Measurements from ENCODE around the gene SCAANT1.

The SCAANT1 gene

DNA sequence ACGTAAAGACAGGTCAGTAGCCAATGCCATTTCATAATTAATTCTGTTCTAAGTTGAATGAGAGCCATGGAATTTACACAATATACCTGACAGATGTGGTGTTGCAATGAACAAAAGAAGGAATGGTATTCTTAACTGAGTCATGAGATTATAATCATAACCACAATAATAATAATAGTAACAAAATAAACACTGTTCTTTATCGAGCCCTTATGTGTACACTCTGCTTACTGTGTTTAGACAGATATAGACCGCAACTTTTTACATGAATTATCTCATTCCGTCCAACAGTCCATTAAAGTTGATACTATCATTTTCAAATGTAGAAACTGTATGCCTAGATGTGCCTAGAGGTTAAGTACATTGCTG is 28.2 kb upstream of the SCAANT1 start:
- Histone ChIP-seq H3K27ac (ENCODE audit: low read length, poor library complexity, severe bottlenecking) (no peak overlapping the region), H3K4me2 (ENCODE audit: low read length, poor library complexity, severe bottlenecking) (no peak overlapping the region), H3K36me3 (ENCODE audit: control insufficient read depth in 1 of 2, insufficient read depth in 2 of 2, low read depth in 1 of 2, low read length in 2 of 2) (peaks cover 3 to 51% of the 10 kb centered on the region in 2 experiments), H2AFZ (ENCODE audit: low read depth, low read length) (no peak overlapping the region), H3K4ac (ENCODE audit: low read depth in 1 of 2, low read length in 2 of 2) (no peak overlapping the region), H3K4me1 (ENCODE audit: control insufficient read depth, insufficient read depth, low read depth, low read length) (no peaks in the 10 kb centered on the region), H3K14ac (ENCODE audit: low read length in 2 of 2) (no peak overlapping the region), H3K79me1 (replicated peaks; ENCODE audit: low read length, poor library complexity, severe bottlenecking) (peaks cover 31% of the 10 kb centered on the region), H3K9ac (ENCODE audit: low read length) (no peak overlapping the region), H2AK5ac (ENCODE audit: low read length, severe bottlenecking) (no peak overlapping the region), H3K27me3 (ENCODE audit: control insufficient read depth in 1 of 2, insufficient read depth in 1 of 2, low read length in 2 of 2) (no peaks in the 10 kb centered on the region), H3K4me3 (ENCODE audit: insufficient read depth in 1 of 2, low read depth in 1 of 2, low read length in 2 of 2) (no peak overlapping the region), H2BK15ac (ENCODE audit: low read depth, poor library complexity, severe bottlenecking) (no peak overlapping the region), H3K9me3 (ENCODE audit: control insufficient read depth, low read length) (no peaks in the 10 kb centered on the region), H4K91ac (ENCODE audit: low read length) (no peak overlapping the region), H4K8ac (ENCODE audit: low read length) (no peak overlapping the region), H2BK12ac (ENCODE audit: low read length in 2 of 2) (no peak overlapping the region), H3K18ac (ENCODE audit: low read depth in 1 of 2, low read length in 2 of 2) (no peak overlapping the region), H2BK5ac (ENCODE audit: low read depth, low read length, poor library complexity, severe bottlenecking) (no peak overlapping the region), H3K23ac (ENCODE audit: low read length in 2 of 2) (no peak overlapping the region), H2BK120ac (ENCODE audit: low read depth, low read length) (no peak overlapping the region)
- peak; percentile 34 for DNase-seq
- WGBS, result 100% methylated on average over 2 of the region's 4 CpGs

DNA sequence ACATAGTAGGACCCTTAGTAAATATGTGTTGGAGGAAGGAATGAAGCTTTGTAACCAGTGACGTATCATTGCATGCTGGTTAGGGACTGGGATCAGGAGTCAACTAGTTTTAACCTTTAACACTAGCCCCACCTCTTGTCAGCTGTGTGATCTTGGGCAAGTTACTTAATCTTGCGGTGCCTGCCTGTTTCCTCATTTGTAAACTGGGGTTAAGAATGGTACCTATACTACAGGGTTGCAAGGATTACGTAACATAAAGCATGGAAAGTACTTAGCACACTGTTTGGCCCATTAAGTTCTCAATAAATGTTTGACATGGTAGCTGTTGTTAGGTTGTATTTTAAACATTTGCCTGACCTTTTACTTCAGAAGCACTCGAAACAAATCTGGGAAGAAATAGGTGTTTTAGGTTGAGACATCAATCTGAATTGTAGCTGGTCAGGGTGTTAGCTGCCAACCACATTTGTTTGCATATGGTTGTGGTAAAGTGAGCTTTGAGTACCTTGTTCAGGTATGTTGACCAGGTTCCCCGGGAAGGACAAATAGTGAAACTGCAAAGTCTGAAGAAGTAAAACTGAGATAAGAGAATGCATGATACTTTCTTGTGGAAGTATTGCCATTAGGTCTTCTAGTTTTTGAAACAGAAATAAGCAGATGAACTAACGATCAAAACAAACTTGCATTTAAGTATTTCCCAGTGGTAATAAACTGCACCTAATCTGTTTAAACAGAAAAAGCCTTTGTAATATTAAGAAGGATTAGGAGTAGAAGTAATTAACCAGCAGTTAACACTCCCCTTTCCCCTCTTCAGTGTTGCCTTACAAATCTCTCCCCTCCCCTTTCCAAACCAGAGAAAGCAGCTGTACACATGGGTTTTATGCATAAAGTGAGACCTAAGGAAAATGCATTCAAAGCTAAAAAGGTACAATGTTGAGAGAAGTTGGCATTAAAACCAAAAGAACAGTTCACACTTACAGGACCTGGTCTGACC is 25.8 kb upstream of the SCAANT1 start:
- H2AK5ac ChIP-seq (ENCODE audit: low read length, severe bottlenecking), result no peak overlapping the region
- 80% methylated on average over 5 of the region's 6 CpGs for WGBS
- H4K91ac ChIP-seq (ENCODE audit: low read length), result no peak overlapping the region
- DNase-seq, result no peak
- no peak overlapping the region for H2BK5ac ChIP-seq (ENCODE audit: low read depth, low read length, poor library complexity, severe bottlenecking)
- no peak overlapping the region for H3K27ac ChIP-seq (ENCODE audit: low read length, poor library complexity, severe bottlenecking)
- peaks cover 2 to 33% of the 10 kb centered on the region in 2 experiments for H3K36me3 ChIP-seq (ENCODE audit: control insufficient read depth in 1 of 2, insufficient read depth in 2 of 2, low read depth in 1 of 2, low read length in 2 of 2)
- no peak overlapping the region for H3K4me2 ChIP-seq (ENCODE audit: low read length, poor library complexity, severe bottlenecking)
- no peaks in the 10 kb centered on the region for H3K4me1 ChIP-seq (ENCODE audit: control insufficient read depth, insufficient read depth, low read depth, low read length)
- no peak overlapping the region for H2AFZ ChIP-seq (ENCODE audit: low read depth, low read length)
- H3K4ac ChIP-seq (ENCODE audit: low read depth in 1 of 2, low read length in 2 of 2), result no peak overlapping the region
- no peak overlapping the region for H4K8ac ChIP-seq (ENCODE audit: low read length)
- no peak overlapping the region for H2BK12ac ChIP-seq (ENCODE audit: low read length in 2 of 2)
- H2BK120ac ChIP-seq (ENCODE audit: low read depth, low read length), result no peak overlapping the region
- no peak overlapping the region for H2BK15ac ChIP-seq (ENCODE audit: low read depth, poor library complexity, severe bottlenecking)
- H3K4me3 ChIP-seq (ENCODE audit: insufficient read depth in 1 of 2, low read depth in 1 of 2, low read length in 2 of 2), result no peak overlapping the region
- H3K23ac ChIP-seq (ENCODE audit: low read length in 2 of 2), result no peak overlapping the region
- H3K9me3 ChIP-seq (ENCODE audit: control insufficient read depth, low read length), result no peaks in the 10 kb centered on the region
- H3K27me3 ChIP-seq (ENCODE audit: control insufficient read depth in 1 of 2, insufficient read depth in 1 of 2, low read length in 2 of 2), result no peaks in the 10 kb centered on the region
- no peak overlapping the region for H3K14ac ChIP-seq (ENCODE audit: low read length in 2 of 2)
- peaks cover 24% of the 10 kb centered on the region for H3K79me1 ChIP-seq (replicated peaks; ENCODE audit: low read length, poor library complexity, severe bottlenecking)
- no peak overlapping the region for H3K18ac ChIP-seq (ENCODE audit: low read depth in 1 of 2, low read length in 2 of 2)
- no peak overlapping the region for H3K9ac ChIP-seq (ENCODE audit: low read length)

DNA sequence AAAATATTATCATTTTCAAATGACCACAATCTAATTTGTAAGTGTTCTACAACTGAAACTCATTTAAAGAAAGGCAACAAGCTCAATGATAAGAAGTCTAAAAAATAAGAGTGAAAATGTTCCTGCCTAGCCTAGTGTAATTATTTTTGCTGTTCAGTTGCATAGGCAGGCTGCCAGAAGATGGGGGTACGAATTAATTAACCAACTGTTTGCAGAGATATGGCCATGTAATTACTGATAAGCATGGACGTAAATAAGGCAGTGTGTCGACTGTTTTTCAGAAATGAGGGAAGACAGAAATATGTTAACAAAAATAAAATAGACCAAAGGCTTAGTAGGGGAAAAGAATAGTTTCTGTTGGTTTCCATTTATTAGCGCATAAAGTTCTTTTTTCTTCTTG is 24.7 kb upstream of the SCAANT1 start:
- no peak overlapping the region for H2BK120ac ChIP-seq (ENCODE audit: low read depth, low read length)
- no peak overlapping the region for H3K9ac ChIP-seq (ENCODE audit: low read length)
- no peaks in the 10 kb centered on the region for H3K9me3 ChIP-seq (ENCODE audit: control insufficient read depth, low read length)
- no peak overlapping the region for H3K4ac ChIP-seq (ENCODE audit: low read depth in 1 of 2, low read length in 2 of 2)
- no peak overlapping the region for H3K27ac ChIP-seq (ENCODE audit: low read length, poor library complexity, severe bottlenecking)
- H3K14ac ChIP-seq (ENCODE audit: low read length in 2 of 2), result no peak overlapping the region
- no peak overlapping the region for H2AK5ac ChIP-seq (ENCODE audit: low read length, severe bottlenecking)
- H4K8ac ChIP-seq (ENCODE audit: low read length), result no peak overlapping the region
- DNase-seq, result no peak
- no peaks in the 10 kb centered on the region for H3K4me1 ChIP-seq (ENCODE audit: control insufficient read depth, insufficient read depth, low read depth, low read length)
- H3K4me2 ChIP-seq (ENCODE audit: low read length, poor library complexity, severe bottlenecking), result no peak overlapping the region
- H3K23ac ChIP-seq (ENCODE audit: low read length in 2 of 2), result no peak overlapping the region
- H3K4me3 ChIP-seq (ENCODE audit: insufficient read depth in 1 of 2, low read depth in 1 of 2, low read length in 2 of 2), result no peak overlapping the region
- no peaks in the 10 kb centered on the region for H3K27me3 ChIP-seq (ENCODE audit: control insufficient read depth in 1 of 2, insufficient read depth in 1 of 2, low read length in 2 of 2)
- H2BK15ac ChIP-seq (ENCODE audit: low read depth, poor library complexity, severe bottlenecking), result no peak overlapping the region
- peaks cover 24% of the 10 kb centered on the region for H3K79me1 ChIP-seq (replicated peaks; ENCODE audit: low read length, poor library complexity, severe bottlenecking)
- H3K36me3 ChIP-seq (ENCODE audit: control insufficient read depth in 1 of 2, insufficient read depth in 2 of 2, low read depth in 1 of 2, low read length in 2 of 2), result peaks cover 2 to 24% of the 10 kb centered on the region in 2 experiments
- H2BK5ac ChIP-seq (ENCODE audit: low read depth, low read length, poor library complexity, severe bottlenecking), result no peak overlapping the region
- 83% methylated on average over 4 of the region's 4 CpGs for WGBS
- no peak overlapping the region for H2BK12ac ChIP-seq (ENCODE audit: low read length in 2 of 2)
- no peak overlapping the region for H3K18ac ChIP-seq (ENCODE audit: low read depth in 1 of 2, low read length in 2 of 2)
- H2AFZ ChIP-seq (ENCODE audit: low read depth, low read length), result no peak overlapping the region
- no peak overlapping the region for H4K91ac ChIP-seq (ENCODE audit: low read length)

DNA sequence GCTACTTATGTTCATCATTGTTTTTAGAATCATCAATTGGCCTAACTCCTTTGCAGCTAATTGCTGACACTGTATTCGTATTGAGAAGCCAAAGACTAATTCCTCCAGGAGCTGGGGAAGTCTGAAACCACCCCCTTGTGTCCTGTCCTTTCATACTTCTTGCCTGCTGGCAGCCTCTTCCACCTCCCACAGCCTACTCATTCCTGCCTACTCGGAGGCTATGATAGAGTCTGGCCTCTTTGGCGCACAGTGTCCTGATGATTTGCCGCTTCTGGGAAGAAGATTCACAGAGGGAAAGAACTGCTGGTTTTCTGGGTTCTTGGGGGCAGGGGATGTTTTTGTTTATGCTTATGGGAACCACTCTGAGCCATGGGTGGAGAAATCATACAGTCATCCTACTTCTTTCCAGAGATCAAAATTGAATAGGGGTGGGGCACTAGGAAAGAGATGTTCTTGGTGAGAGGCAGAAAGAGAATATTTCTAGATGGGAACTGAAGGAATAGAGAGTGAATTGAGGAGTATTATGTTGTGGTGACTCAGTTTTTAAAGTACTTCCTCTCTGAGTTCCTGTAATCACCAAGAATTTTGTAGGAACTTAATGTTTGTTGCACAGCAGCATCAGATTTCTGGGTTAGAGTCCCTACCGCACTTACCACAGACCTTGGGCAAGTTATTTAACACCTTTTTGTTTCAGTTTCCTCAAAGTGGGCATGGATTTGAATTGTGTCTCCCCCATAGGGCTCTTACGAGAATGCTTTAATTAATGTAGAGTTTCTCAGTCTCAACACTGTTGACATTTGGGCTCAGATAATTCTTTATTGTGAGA is 22.1 kb upstream of the SCAANT1 start:
- Histone ChIP-seq H4K91ac (ENCODE audit: low read length) (no peak overlapping the region), H3K79me1 (replicated peaks; ENCODE audit: low read length, poor library complexity, severe bottlenecking) (peaks cover 21% of the 10 kb centered on the region), H3K9me3 (ENCODE audit: control insufficient read depth, low read length) (no peaks in the 10 kb centered on the region), H2BK120ac (ENCODE audit: low read depth, low read length) (no peak overlapping the region), H2AK5ac (ENCODE audit: low read length, severe bottlenecking) (no peak overlapping the region), H3K4me3 (ENCODE audit: insufficient read depth in 1 of 2, low read depth in 1 of 2, low read length in 2 of 2) (peak overlapping the region in 1 of 2 experiments; percentile 25), H2BK12ac (ENCODE audit: low read length in 2 of 2) (no peak overlapping the region), H3K14ac (ENCODE audit: low read length in 2 of 2) (no peak overlapping the region), H2AFZ (ENCODE audit: low read depth, low read length) (no peak overlapping the region), H4K8ac (ENCODE audit: low read length) (no peak overlapping the region), H3K4me1 (ENCODE audit: control insufficient read depth, insufficient read depth, low read depth, low read length) (peaks cover 2% of the 10 kb centered on the region), H3K27me3 (ENCODE audit: control insufficient read depth in 1 of 2, insufficient read depth in 1 of 2, low read length in 2 of 2) (no peaks in the 10 kb centered on the region), H3K4me2 (ENCODE audit: low read length, poor library complexity, severe bottlenecking) (no peak overlapping the region), H3K23ac (ENCODE audit: low read length in 2 of 2) (no peak overlapping the region), H3K18ac (ENCODE audit: low read depth in 1 of 2, low read length in 2 of 2) (no peak overlapping the region), H3K4ac (ENCODE audit: low read depth in 1 of 2, low read length in 2 of 2) (no peak overlapping the region), H3K36me3 (ENCODE audit: control insufficient read depth in 1 of 2, insufficient read depth in 2 of 2, low read depth in 1 of 2, low read length in 2 of 2) (peaks cover 2 to 17% of the 10 kb centered on the region in 2 experiments), H3K27ac (ENCODE audit: low read length, poor library complexity, severe bottlenecking) (no peak overlapping the region), H2BK5ac (ENCODE audit: low read depth, low read length, poor library complexity, severe bottlenecking) (no peak overlapping the region), H2BK15ac (ENCODE audit: low read depth, poor library complexity, severe bottlenecking) (no peak overlapping the region), H3K9ac (ENCODE audit: low read length) (peak overlapping the region; percentile 71)
- DNase-seq, result no peak
- WGBS, result 97% methylated on average over 6 of the region's 6 CpGs

Data from mesenchymal stem cell (in vitro differentiated cells and primary cell).